HuH-7.5 (cell line): ENCODE data around the gene PPP2R2C.

Experiments
- DNase-seq: peaks from one replicate; pipeline ENCODE4 v3.0.0; 2011; ENCODE audit warnings: low spot score

PPP2R2C gene

DNA sequence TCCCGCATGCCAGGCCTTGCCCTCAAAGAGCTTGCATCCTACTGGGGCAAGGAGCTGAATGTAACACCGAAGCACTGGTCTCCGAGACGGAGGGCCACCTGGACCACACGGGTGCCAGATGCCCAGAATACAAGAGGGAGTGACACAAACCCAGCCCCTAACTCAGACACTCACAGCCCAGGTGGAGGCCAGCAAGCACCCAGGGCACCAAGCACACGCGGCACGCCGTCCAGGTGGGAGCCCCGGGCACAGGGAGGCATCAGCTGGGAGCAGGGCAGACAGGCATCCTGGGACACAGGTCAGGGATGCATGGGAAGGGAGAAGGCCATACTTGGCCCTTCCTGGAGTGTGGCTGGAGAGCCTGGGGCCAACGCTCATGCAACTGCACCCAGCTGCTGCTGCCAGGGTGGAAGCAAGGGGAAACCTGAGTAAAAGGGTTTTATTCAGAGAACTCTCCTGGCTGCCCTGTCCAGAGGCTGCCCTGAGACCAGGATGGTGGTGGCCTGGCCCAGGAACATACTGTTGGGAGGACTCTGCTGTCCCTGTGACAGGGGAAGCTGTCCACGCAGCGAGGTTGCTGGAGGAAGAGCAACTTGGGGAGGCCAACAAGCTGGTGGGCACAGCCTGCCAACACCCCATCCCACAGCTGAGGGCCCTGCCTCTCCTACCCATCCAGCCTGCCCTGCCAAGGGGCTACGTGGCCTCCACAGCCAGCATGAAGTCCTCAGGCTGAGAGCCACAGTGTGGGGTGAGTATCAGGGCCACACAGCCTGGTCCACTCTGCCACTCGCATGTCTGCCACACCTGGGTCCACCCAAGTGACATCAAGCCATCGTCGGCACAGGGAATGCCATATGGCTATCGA lies 22.2 kb upstream of the PPP2R2C start:
- no peak for DNase-seq

DNA sequence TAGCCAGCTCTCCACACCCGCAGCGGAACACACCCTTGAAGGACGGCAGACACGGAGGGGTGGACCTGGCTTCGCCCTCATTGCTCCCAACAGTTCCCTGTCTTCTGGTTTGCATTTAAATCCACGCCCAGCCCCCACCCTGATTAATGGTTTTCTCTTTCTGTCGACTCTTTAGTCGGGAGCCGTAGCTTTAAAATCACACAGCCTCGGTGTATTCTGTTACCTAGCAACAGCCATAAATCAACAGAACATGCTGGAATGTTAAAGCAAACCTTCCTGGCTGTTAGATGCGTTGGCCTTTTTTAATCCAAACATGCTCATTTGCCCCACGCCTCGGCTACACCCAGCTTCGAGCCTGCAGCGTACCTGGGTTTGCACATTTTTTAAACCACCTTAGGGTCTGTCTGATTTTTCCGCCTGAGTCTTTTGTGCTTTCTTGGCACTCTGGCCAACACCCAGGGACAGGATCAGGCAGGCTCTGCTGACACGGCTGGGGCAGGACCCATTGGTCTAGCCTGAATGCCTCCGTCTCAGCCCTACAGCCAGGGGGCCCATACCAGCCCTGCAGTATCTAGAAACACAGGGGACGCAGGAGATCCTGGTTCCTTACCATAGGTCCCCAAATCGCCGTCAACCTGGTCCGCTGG lies 21.4 kb upstream of the PPP2R2C start:
- DNase-seq: no peak

DNA sequence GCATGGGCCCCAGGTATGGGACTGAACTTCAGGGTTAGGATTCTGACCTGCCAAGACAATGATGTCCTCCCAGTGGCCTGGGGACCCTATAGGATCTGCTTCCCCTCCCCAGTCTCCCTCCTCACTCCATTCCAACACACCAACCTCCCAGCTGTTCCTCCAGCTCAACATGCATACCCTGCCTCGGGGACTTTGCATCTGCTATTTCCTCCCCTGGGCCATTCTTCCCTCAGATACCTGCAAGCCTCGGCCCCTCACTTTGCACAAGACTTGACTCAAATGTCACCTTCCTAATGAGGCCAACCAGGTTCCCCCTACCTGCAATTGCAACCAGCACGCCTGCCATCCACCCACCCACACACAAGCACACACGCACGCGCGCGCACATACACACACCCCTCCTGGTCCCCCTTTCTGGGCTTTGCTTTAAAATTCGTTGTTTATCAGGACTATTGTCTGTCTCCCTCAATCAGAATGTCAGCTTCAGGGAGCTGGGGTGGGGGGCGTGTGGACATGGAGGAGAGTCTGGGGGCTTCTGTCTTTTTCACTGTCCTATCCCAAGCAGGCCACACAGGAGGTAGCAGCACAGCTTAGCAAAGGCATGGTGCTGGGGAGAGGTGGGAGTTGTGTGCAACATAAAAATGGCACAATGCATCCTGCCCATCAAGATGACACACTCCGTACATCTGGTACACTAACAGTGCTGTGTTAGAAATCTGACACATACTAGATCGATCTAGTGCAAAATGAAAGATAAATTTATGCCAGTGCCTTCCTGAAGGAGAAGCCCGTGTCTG lies 20.6 kb upstream of the PPP2R2C start:
- DNase-seq: no peak

DNA sequence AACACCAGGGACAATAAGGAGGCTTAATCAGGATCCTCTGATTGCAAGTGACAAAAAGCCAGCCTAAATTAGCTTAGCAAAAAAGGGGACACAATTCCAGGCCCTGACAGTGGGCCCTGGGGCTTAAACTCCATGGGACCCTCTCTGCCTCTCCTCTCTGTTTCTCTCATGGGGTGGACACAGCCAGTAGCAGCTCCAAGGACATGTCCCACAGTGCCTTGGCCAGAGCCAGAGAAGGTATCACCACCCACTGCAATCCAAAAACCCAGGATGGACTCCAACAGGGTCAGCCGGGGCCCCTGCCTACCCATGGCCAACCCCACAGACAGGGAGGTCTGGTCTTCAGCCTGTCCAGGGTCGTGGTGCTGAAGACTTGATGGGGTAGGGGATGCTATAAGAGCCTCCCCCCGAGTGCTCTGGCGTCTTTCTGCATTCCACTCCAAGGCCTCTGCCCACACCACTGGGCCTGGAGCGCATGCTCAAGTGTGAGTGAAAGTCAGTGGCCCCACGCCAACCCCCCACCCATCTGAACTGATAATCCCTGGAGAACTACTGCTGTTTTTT lies 19.7 kb upstream of the PPP2R2C start:
- DNase-seq: no peak

DNA sequence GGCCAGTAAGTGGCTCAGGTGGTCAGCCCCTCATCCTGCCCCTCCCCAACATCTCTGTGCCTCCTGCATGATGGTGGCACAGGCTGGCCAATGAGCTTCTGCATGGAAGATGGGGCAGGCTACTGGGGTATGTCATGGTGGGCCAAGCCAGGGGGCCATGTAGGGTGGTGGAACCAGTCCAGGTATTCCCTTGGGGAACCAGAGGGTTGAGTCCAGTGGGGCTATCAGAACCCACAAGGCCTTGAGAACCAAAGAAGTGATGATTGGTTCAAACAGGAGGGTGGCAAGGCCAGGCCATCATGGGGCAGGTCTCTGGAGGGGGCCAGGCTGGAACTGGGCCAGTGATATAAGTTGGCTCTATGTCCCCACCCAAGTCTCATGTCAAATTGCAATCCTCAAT lies 18.8 kb upstream of the PPP2R2C start:
- no peak for DNase-seq

DNA sequence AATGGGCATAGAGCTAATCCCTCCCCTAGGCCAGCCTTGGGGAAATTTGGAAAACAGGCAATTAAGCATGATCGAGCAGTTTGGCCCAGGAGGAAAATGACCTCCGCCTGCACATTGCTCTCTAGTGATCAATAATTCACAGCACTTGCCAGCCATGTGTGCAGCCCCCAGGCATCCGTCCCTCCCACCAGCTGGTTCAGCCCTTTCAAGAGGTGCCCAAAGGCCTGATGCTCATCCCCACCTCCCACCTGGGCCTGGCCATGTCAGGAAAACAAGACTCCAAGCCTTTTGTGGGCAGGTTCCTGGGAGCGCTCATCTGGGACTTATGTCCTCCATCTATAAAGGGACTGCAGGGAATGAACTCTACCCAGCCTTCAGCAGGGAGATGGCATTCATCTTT lies 17.5 kb upstream of the PPP2R2C start:
- DNase-seq: no peak

DNA sequence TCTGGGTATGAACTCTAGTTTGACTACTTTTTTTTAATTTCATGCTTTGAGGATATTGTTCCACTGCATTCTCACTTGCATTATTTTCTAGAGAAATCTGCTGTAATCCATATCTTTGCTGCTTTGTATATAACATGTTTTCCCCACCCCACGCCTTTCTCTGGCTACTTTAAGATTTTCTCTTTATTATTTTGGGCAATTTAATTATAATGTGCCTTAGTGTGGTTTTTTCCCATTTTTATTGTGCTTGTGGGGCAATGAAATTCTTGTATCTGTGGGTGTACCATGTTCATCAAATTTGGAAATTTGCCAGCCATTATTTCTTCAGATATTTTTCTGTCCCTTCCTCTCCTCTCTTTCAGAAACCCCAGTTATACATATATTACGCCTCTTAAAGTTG lies 15.1 kb upstream of the PPP2R2C start:
- DNase-seq: no peak

DNA sequence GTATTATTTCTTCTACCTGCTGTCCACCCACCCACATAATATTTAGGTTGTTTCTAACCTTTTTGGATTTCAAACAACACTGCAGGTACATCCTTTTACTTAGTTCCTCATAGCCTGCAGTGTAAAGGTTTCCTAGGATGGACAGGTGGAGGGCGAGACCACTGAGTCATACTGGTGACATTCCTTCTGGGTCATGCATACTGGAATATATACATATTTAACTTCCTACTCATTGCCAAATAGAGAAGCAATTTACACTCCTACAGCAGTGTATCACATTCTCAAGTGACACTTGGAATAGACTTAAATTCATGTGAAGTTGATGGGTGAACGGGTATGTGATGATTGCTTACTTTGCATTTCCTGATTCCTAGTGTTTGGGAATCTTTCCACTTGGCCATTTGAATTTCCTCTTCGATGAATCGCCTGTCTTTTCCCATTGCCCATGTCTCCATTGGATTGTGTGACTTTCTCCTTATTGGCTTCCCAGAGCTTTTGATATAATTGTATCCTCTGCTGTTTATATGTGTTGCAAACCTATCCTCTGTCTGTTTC lies 8.2 kb upstream of the PPP2R2C start:
- no peak for DNase-seq

DNA sequence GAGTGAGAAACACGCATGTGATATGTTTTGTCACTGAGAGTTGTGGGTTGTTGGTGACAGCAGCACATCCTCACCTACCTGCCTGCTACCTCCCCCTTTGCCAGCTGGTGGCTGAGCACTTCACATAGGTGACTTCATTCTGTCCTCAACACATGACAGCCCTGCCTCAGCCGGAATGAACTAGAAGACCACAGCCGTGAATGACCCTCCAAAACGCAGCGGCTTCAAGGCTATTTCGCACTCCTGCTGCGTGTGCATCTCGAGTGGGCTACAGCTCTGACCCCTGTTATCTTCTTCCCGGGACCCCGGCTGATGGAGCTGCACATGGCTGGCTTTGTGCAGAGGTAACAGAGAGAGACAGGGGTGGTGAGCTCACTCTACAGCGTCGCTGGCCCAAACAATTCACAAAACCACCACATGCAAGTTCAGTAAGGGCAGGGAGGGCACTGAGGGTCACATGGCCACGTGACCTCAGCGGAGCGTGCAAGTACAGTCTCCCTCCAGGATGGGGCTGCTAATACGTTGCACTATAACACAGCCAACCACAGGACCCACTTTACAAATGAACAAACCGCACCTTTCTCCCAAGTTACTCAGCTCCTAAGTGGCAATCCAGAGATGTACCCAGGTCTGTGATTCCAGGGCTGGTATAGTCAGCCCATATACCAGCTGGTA lies 6.3 kb upstream of the PPP2R2C start:
- no peak for DNase-seq

DNA sequence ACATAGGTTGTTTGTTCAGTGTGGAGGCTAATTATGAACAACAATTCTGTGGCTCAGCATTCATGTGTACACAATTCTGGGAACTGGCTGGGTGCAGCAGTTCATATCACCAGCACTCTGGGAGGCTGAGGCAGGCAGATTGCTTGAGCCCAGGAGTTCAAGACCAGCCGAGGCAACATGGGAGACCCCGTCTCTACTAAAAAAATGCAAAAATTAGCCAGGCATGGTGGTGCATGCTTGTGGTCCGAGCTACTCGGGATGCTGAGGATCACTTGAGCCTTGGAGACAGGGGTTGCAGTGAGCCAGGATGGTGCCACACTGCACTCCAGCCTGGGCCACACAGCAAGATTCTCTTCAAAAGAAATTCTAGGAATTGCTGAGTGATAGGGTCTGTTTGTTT lies 4.5 kb upstream of the PPP2R2C start:
- no peak for DNase-seq

DNA sequence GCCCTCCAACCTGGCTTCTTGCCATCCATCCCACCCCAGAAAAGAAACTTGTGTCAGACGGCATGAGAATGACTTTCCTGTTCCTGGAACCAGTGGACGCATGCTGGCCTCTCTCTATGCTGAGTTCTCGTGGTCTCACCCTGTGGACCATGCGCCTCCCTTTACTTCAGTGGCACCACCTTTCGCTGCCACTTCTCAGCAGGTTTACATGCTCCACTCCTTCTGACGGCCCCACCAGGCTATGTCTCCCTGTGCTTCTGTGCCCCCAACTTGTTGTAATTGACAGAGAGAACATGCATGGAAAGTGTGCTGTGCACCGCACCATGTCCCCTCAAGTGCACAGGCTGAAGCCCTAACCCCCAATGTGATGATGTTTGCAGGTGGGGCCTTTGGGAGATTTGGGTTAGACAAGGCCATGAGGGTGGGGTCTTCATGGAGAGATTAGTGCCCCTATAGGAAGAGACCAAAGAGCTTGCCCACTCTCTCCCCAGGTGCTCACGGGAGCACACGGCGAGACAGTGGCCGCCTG lies 3.1 kb upstream of the PPP2R2C start:
- DNase-seq: no peak

DNA sequence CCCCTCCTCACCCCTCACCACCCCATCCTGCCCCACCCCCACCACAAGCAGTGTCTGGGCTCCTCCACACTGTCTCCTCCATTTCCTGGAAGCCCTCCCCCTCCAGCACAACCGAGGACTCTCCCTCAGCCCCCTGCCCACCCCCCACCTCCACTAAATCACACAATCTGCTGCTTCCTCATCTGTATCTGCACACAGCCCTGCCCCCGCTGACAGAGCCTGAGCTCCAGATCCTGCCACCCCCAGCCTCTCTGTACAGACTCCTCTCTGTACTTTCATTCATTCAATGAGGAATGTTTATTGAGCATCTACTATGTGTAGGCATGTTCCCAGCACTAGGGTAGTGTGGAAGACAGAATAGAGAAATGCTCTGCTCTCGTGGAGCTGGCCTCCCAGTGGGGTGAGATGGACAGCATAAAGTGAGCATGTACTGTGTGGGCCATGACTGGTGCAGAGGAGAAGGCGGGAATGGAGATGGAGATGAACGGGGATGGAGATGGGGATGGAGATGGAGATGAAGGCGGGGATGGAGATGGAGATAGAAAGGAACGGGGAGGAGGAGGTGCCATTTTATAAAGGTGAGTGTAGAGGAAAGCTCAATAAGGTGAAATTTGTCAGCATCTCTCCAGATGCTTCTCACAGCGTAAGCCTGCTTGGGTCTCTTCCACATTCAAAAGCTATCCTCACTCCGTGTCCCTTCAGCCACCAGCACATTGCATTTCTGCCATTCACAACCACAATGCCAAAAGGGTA lies 2.5 kb upstream of the PPP2R2C start:
- DNase-seq: no peak

DNA sequence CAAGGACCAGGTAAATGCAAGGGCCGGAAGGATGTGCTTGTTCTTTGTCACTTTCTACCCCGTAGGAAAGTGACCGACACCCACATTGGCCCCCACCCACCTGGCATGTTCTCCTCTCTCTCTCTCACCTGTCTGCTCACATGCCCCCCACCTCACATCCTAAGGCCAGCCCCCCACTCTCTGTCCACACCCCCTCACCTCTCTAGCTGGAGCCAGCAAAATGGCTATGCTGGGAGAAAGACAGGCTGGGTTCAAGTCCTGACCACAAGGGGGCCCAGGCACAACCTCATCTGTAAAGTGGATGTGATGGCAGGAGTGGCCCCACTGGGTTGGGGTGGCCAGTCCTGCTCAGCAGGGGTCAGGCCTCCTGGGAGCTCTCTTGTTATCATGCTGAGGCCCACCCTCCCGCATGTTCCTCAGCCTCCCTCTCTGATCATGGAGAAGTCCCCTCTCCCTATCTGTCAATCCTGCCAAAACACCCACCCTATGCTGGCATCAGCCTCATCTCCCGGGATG lies 1.7 kb upstream of the PPP2R2C start:
- peak; percentile 66 for DNase-seq

DNA sequence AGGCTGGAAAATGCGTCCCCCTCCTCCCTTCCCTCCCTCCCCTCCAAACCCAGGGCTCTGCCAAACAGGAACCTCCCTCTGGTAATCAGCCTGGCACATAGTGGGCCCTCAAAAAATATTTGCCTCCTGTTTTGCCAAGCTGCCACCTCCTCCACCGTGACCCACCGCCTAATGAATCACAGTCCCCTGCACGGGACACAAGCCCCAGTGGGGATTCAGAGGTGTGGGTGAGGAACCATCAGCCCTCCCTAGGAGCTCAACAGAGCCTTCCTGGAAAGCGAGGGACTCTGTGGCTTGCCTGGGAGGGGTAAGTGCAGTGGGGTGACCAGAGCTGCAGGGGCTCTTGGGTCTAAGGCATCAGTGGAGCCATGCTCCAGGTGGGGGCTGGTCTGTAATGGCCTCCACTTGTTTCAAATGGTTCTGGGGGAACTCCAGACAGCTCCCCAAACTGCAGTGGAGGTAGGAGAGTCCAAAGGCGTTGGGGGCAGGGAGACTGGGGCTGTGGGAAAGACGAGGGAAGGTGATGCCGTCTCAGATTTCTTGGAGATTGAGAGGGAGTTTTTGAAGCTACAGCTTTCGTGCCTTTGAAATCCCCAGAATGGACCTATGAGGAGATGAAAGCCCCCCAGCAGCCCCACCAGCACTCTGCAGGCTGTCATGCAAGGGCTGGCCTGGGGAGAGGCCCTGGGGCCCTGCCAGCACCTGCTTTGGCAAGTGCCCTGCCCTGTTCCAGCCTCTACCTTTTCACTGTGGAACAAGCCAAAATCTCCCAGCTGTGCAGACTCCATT lies 1.0 kb upstream of the PPP2R2C start:
- no peak for DNase-seq

DNA sequence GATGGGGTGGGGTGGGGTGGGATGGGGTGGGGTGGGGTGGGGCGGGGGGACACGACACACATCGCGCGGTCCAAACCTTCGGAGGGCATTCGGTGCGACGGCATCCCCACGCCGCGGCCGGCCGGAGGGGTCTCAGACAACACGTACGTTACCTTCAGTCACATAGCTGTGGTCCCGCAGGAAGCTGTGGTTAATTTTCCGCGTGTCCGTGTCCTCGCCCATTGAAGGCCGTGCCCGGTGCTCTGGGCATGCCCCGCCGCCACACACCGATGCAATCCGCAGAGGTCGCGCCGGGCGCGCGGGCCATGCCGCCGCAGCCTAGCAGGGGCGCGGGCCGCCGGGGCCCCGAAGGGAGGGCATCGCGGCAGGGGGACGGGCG lies 417 bp downstream of the PPP2R2C start:
- DNase-seq: no peak

DNA sequence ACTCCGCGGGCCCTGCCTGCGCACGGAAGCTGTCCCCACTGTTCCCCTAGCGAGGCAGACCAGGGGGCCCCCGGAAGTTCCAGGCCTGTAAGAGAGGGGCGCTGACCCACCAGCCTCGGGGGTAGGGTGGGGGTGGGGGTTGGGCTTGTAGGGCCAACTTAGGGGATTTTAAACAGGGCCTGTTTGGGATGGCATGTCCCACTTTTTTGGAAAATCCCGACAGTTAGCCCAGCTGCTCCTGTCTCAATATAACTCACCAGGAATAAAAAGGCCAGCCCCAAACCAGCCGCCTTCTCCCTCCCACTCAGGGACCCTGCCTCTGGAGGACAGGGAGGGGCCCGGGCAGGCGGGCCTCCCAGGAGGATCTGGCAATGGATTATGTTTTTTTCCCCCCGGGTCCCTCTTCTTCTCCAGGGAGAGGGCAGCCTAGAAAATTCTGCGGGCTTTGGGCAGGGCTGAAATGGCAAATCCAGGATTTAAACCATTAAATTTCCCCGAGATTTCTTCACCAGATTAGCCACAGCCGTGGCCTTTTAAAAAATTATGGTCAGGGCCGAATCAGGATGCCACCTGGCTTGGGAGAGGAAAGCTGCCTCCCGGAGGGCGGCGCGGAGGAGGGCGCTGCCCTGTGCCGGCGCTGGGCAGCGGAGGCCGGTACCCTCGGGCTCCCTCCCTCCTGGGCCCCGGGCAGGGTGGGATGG lies 957 bp downstream of the PPP2R2C start:
- DNase-seq: no peak

DNA sequence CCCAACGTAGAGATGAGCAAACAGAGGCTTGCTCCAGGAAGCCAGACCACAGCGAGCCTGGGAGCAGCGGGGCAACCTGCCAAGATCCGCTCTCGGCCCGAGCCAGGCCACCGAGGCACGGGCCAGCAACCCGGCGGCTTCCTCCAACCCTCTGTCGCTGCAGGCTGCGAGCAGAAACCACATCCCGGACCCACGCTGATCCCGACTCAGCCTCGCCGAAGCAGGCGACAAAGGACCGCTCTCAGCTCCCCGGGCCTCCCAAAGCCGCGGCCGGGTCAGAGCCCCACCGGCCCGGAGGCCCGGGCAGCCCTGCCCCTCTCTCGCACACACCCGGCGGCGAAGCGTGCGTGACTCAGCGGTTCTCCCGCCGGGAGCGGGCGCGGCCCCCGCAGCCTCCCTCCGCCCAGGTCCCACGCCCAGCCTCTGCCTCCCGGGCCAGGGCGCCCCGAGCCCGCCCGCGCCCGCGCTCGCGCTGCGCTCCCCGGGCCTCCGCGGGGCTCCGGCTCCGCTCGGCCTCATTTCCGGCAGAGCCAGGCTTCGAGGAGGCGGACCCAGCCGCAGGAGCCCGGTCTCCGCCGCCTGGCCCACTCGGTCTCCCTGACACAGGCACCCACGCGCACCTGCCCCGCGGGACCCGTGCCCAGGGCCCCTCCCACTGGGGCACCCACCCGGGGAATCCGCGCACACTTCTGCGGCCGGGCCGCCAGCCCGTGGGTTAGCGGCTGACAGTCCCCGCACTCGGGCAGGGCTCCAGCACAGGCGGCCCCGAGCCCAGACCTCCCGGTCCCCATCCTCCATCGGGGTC lies 1.7 kb downstream of the PPP2R2C start:
- DNase-seq: peak; percentile 62

DNA sequence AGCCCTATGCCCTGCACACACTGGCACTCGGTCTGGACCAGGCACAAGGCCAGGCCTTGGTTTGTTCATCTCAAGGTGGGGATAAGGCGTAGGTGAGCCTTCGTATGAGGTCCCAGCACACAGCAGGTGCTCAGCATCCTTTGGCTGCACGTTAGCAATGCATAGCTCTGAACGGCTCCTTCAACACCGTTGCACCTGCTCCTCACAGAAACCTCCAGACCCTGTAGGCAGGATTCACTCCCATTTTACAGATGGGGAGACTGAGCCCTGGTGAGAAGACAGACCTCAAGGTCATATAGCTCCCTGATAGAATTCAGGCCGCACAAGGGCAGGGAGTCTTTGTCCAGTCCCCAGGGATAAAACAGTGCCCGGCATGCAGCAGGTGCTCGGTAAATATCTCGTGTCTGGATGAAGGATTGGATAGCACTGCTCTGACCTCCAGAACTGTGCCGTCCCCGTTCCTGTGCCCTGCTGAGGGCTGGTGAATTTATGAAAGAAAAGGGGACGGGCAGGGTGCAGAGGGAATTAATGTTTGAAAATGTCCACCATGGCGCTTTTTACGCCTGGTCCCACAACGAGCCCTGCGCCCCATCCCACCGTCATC lies 2.4 kb downstream of the PPP2R2C start:
- DNase-seq: no peak
